ENCODE results near the gene ERRFI1.

ERRFI1 gene

DNA sequence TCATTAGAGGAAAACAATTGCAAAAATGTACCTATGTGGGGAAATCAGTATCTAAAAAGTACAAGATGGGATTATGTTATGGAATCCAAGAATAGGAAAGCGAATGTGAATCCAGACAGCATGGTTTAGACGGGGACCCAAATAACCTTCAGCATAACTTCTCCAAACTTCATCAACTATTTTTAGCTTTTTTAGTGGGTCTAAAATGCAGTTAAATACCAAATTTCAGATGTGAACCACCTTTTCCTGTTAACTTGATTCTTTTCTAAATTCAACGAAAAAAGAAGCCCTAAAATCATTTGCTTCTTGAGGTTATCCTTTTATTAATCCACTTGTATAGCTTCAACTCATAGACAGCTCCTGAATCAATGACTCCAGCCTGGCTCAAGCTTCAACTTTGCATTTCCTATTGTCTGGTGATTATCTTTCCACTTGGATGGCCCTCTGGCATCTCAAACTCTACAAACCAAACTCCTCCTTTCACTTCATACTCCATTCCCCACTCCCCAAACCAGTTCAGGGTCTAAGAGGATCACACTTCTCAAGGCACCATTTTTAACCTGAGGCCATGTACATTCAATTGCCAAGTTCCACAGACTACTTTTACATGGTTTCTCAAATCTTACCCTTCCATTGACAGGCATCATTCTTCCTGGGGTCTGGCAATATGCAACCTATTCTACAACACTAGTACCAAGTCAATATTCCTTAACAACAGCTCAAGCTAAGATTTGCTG lies 7.4 kb downstream of the ERRFI1 start:
- DNase-seq (ENCODE audit: low spot score): peak; percentile 74

DNA sequence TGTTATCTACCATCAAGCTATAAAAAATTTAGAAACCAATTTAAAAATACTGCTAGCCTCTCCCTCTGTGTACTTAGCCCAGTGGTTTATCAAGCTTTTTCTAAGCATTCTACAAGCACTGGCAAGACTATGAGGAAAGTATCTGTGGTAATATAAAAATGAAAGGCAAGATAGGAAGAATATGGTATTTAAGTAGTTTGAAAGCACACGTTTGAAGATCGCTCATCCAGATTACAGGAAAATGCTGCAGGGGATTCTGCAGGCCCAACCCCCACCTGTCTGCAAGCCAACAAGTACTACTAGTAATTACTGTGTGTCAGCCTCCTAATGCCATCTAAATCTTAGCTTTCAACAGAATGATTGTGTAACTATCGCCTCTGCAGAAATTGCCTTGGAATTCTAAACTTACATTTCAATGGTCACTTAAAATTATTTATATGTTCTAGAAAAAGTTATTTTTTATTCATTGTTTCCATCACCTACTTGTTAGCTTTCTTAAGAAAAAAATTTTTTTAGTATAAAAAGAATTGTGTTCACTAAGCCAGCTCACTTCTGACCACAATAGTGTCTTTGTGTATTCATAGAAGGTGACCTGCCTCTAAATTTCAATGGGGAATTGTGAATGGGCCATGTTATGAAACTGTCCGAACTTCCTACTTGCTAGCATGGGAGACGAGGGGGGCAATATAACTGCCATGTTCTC lies 8.5 kb downstream of the ERRFI1 start:
- DNase-seq (ENCODE audit: low spot score): no peak

DNA sequence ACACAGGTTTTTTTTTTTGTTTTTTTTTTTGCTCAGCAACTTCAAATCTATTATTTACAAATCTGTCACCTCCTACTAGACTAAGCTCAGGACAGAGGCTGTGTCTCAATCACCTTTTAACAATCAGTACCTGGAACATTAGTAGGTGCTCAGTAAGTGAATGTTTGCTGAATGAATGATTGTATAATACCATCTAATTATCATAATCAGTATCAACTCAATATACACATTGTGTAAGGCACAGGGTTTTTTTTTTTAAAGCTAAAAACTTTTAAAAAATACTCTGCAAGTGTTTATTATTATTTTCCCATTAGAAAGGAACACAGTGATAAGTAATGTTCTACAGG lies 9.2 kb downstream of the ERRFI1 start:
- DNase-seq (ENCODE audit: low spot score): no peak

DNA sequence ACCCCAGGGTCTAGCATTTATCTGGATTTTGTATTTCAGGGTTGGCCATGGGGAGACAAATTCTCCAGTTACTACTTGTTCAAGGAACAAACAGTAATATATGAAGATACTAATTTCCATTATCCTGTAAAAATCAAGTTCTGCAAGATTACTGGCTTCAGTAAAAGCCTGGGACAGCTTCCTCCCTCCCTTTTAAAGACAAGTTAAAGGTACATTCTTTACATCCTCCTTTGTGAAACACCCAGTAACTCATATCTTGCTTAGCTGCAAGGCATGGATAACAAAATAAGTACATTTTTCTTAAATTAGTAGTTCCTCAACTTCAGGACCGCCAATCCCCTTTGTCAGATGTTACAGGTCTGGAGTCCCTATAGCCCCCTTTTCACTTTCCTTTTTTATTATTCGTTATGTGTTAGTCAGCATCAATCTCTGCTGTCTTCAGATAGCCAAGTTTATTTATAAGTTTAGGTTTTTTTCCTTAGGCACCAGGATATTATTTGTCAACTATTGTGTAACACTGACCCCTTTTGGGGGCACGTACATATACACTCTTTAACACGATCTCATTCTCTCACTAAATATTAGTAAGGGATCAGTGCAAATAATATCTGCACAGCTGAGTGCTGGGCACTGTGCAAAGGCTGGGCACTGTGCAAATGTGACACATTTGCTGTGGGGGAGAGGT lies 9.8 kb downstream of the ERRFI1 start:
- no peak for DNase-seq (ENCODE audit: low spot score)

DNA sequence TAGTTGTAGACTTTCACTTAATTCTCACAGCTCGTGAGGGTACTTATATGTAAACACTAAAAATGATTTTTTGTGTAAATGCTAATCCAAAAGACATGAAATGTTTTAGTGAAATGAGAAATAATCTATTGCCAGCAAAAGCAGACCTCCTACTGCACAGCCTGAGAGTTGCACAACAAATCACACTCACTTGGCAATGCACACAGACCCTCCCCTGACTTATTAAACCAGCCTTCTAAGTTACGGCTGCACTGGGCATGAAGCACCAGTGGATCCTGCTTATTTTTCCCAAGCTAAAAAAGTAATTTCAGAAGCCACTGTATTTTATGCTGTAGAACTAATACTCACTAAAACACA lies 10.3 kb downstream of the ERRFI1 start:
- no peak for DNase-seq (ENCODE audit: low spot score)

DNA sequence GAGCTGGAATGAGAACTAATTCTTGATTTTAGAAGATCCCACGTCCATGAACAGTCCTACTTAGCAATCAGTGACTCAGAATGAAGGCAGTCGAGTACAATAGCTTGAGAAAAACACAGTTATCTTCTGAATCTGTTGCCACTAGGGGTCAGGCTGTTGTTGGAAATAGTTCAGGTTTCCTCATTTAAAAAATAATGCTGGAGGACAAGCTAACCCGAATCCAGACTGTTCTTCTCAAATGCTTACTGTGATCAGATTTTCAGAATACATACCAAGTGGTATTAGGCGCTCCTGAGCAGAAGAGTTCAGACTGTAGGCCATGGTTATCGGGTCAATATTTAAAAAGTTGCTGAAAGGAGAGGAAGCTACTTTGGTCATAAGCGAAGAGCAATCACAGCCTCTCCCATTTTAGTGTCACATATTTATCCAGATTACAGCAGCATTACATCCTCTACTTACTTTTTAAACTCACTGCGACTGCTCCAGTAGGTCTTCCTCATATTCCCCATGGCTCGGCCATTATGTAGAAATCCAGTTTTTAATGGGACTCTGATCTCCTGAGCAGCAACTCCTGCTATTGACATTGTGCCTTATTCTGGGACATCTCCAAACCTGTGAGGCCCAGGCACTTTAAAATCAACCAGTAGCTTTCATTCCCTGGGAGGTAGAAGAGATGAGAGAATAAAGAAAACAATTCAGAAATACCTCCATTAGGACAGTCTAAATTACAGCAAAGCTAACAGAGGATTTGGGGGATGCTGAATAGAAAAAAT lies 10.9 kb downstream of the ERRFI1 start:
- DNase-seq (ENCODE audit: low spot score): peak; percentile 83

DNA sequence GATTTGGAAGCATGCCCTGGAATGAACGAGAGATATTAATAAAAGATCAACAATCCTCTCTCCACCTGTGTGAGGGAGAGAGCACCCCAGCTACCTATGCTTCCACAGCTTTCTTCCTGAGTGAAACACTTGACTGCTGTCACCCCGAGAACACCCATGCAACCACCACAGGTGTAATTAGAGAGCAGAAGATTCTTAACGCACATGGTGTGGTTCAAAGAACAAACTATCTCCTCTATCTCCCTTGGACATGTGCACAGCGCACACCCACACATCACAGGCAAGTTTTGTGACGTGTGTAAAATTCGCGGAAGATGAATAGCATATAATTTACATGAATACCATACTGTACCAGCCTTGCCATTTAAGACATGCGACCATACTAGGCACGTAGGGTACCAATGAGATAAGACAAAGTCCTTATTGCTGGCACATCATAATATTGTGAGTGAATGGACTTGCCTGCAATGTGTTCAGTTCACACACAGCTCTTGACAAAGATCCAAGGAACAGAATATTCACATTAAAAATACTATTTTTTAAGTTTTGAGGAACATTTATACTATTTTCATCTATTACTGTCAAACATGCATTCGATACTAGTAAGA lies 11.6 kb downstream of the ERRFI1 start:
- no peak for DNase-seq (ENCODE audit: low spot score)

DNA sequence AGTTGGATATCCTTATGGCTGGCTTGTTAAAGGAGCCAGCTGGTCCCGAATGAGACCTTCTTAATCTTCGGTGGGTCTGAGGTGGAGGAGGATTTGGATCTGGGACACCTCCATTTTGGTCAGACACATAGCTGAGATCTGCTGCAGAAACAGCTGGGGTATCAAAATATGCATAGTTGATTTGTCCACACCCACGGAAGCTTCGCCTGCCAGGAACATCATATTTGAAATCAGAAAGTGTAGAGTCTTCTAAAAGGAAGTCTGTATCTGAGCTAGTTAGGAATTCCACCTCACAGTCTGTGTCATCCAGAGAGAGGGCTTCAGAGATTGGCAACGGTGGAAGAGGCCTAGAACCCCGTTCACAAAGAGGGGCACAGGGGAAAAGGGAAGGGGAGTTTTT lies 12.3 kb downstream of the ERRFI1 start:
- no peak for DNase-seq (ENCODE audit: low spot score)

DNA sequence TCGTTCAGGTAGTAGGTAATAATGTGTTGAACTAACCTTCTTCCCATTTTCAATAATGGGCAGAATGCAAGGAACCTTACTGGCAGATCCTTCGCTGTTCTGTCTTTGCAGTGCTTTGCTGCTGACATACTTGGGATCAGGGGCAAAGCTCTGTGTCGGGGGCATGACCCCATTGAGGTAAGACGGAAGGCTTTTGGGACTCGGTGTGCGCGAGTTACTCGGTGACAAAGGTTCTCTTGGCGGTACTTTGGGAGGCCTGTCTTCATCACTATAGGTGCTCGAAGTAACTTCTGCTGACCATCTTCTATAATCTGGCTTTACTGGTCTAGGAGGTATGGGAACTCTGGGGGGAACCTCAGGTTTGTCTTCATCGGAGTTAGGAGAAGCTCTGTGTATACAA lies 12.7 kb downstream of the ERRFI1 start:
- DNase-seq (ENCODE audit: low spot score): no peak

DNA sequence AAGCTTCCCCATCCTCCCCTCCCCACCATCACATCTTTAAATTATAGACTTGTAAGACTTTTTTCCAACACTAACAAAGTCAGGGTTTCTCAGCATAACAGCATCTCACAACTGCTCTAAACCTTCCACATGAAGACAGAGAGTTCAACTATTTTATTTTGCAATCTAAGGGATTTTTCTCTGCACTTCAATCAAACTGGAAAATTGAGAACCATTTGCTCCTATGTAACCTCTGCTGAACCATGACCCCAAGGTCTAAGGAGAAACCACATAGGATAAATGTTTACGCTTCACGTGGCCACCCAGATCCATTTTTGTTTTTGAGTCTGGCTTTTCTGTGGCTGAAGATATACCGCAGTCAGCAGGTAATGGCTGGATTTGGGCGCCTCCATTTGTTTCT lies 13.2 kb downstream of the ERRFI1 start:
- DNase-seq (ENCODE audit: low spot score): no peak

DNA sequence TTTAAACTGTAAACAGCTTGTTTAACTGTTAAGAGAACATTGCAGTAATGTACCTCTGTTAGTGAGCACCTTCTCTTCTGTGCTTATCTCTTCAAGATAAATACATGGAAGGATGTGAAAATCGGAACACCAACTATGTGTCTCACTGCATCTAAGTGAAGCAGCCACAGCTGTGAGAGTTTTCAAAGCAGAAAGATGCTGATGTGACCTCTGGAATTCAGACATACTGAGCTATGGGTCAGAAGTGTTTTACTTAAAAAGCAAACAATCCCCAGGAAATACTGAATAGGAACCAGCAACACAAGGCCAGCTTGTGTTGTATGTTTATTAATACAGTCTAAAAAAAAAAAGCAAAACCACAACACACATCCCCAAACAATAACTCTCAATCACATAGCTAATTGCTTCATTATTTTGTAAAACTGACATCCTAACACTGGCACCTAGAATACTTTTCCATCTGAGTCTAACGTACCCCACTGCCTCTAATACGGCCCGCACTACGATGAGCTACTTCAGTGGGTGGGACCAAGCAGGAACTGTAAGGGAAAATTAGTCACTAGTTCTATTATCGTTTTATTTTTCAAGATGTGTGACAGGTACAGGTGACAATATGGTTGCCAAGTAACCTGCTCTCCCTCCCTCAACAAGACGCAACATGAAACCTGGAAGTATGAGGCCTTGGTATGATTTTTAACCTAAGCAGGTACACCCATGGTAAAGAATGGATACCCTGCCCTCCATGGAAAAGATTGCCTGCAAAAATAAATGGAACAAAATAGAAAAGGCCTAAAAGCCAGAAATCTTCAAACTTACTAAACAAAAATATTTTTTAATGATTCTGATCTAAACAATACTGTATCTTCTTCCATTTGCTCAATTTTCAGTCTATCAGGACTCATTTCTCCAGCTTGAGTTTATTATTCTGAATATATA lies 13.9 kb downstream of the ERRFI1 start:
- DNase-seq (ENCODE audit: low spot score): no peak

DNA sequence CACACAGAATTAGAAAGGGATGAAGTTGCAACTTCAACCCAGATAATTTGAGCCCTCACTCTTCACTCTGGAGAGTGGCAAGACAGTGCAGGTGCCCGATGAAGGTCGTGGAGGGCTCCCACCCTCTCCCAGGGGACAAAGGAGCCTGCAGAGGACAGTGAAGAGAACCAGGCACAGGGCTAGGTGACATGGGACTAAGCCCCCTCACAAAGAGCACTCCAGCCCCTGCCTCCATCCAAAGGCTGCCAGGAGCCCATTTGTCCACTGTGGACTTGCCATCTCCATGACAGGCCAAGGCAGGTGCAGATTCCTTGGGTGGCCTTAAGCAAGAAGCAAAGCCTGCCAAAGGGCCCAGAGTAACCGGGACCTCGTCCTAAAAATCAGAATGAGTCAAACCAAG lies 15.1 kb downstream of the ERRFI1 start:
- no peak for DNase-seq (ENCODE audit: low spot score)

DNA sequence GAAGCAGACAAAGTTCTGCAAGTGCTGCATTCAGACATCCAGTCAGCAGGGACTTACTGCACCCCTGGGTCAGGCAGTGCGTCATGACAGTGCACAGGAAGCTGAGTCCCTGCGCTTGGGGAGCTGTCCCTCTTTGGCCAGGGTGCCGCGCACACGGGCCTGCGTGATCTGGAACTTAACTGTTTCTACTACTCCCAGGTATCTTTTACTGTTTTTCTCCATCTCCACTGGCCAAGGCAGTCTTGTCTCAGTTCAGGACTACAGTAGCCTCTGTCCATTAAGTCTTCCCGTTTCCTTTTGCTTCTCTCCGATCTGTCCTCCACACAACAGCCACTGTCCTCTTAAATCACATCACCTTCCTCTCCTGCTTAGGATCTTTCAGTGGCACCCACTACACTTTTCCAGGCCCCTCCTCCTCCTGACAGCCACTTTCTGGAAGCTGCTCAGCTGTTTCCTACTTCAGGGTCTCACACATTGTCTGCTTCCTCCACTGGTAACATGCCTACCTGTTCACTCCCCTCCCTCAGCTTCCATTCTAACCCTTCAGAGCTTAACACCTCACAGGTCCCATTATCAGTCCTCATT lies 15.9 kb downstream of the ERRFI1 start:
- DNase-seq (ENCODE audit: low spot score): no peak

DNA sequence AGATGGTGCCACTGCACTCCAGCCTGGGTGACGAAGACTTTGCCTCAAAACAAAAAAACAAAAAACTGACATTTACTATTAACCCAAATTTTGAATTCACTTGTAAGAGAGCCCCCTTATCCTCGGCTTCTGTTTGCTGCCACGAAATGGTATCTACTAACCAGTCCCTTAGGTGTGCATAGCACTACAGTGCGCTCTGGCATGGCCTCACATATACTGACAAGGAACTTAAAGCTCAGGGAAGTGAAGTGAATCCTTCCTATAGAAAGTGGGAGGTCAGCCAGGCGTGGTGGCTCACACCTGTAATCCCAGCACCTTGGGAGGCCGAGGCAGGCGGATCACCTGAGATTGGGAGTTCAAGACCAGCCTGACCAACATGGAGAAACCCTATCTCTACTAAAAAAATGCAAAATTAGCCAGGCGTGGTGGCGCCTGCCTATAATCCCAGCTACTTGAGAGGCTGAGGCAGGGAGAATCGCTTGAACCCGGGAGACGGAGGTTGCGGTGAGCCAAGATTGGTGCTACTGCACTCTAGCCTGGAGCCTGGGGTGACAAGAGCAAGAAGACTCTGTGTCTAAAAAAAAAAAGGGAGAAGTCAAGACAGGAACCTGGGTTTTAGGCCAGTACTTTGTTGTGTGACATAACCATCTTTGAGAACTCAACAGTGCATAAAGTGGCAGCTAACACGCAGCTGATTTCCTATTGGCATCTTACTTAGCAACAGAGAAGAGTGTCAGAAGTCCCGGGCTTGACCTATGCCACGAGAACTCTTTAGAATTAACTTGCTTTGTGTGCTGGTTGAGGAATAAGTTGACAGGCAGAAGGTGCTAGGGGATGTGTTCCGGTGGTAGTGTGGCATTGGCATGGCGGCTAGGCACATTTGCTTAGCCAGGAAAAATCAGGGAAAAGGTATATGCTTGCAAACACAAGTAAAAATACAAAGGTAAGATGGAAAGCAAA lies 16.8 kb downstream of the ERRFI1 start:
- no peak for DNase-seq (ENCODE audit: low spot score)

DNA sequence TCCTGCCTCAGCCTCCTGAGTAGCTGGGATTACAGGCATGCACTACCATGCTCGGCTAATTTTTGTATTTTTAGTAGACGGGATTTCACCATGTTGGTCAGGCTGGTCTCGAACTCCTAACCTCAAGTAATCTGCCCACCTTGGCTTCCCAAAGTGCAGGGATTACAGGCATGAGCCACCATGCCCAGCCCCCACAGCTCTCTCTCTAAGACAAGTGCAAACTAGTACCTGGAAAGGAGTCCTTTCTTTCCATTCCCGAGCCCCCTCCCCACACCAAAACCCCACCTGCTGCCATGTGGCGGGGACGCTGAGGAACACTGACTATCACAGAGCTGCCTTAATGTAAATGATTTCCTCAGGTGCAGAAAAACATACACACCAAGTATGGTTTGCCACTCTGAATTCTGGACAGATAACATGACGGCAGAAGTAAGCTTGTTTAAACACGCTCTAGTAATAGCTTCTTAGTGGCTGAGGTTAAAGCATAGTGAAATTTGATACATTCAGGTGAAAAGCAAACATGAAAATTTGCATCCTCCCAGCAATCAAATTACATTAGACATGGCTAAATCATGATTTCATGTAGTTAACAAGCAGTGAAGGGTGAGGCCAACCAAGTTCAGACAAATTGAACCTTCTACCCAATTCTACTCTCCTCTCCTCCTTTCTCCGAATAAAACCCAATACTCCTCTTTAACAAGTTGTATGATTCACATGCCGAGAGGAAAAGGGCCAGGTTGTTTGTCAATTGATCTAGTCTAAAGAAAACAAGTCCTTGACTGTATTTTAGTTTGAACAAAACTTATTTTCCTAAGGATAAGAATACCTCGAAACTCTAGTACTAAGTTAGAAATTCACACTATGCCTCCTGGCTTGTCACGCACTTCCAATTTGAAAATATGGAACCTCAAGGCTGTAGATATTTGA lies 19.8 kb downstream of the ERRFI1 start:
- no peak for DNase-seq (ENCODE audit: low spot score)

DNA sequence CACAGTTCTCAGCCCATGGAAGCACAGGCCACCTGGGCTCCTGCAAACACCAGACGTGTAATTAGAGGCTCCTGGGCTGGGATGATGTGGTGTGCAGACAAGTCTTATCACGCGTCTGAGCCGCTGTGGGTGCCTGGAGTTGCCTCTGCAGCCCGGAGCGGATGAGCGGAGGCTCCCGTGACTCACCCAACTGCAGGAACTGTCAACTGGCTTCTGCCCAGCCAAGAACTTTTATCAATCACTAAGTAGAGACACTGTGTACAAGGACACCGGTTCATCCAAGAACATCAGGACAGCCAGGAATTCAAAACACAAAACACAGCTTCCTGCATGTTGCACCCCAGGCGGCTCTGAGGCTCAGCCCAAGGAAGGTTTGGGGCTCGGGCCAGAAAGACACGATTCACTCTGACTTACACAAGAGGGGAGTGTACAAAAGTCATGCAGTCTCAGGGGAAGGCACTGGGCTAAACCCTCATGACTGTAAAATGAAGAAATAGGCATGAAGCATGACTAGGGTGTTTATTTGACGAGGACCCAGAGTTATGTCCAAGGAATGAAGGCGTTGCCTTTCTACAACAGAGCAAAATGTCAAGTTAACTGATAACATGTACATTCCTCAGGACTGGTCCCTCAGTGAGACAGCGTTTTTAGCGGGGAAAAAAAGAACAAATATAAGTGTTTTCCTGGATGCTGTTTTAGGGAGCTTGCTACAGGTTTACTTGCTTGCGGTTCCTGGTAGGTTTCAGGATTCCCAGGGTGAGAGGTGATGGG lies 21.1 kb downstream of the ERRFI1 start:
- DNase-seq (ENCODE audit: low spot score): peak; percentile 77

DNA sequence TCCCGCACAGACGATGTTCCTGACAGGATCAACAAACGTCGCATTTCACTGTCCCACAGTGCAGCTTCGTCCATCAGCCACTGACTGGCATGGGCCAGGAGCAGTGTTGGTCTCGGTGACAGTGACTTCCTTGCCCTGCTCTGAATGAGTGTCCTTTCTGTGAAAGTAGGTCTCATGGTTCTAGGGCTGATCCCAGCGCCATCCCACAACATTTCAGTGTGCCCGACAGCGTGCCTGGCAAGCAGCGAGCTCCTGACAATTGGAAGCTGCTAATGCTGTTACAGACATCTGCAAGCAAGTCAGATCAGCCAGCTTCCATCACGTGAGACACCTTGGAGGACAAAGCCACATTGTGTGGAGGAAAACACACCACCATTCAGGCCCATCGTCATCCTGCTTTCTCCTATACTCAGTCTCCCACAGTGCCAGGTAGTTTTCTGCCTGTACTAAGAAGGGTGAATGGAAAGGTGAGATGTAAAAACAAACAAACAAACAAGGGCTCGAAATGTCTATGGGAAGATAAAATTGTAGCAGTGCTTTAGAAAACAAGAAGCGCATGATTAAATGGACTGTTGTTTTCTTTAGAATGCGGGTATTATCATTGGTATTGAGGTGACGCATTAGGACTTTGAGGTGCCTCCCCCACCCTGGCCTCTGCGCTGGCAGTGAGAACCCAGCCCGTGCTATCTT lies 21.9 kb downstream of the ERRFI1 start:
- no peak for DNase-seq (ENCODE audit: low spot score)

All from kidney tubule cell (primary cell).